Stimulated activated CD4-positive, alpha-beta T cell treated with anti-CD3 and anti-CD28 coated beads, TNF-alpha, amount 100 ng/mL, for 24 hours (primary cell): ENCODE results near the gene PDE10A.

Experiments
- DNase-seq, 3 experiments: peaks; one replicate each; pipeline ENCODE4 v3.0.0-alpha.2; 2020; ENCODE audit warnings: low read depth in 3 of 3

PDE10A gene

DNA sequence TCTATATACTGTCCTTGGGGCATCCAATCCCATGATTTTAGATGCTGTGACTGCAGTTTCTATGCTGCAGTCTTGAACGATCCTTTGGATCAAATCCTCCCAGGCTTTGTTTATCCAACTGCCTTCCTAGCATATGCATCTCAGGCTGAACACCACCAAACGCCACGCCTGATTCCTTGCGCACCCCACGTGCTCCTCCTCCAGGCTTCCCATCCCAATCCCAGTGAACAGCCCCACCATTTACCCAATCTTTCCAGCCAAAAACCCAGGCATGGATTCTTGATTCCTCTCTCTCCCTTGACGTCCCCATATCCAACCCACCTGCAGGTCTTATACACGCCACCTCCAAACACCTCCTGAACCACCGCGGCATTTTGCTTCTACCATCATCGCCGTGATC lies 7.8 kb downstream of the PDE10A start:
- no peak for DNase-seq

- DNase-seq = no peak
These were observed 8.9 kb downstream of the PDE10A start for GRCh38 chr6:165654144-165654543.

DNA sequence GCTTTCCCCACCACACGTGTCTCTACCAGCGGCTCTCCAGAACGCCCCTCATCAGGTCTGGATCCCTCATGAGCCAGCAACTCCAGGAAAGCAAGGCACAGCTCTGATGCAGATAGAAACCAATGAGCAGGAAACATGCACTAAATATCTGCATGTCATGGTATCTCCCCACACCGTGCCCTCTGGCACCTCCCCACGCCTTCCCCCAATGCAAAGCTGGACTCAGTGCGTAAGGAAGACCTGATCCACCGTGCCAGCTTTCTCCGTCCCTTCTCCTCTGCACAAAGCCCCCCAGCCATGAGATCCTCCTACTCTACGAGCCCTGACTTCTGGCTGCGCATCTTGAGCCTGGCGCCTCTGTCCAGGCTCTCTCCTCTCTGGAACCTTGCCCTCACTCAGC lies 9.4 kb downstream of the PDE10A start:
- no peak for DNase-seq

- DNase-seq = no peak
These were observed 9.8 kb downstream of the PDE10A start for GRCh38 chr6:165653196-165653595.

- no peak for DNase-seq
These were observed 10.3 kb downstream of the PDE10A start for GRCh38 chr6:165652766-165653165.

DNA sequence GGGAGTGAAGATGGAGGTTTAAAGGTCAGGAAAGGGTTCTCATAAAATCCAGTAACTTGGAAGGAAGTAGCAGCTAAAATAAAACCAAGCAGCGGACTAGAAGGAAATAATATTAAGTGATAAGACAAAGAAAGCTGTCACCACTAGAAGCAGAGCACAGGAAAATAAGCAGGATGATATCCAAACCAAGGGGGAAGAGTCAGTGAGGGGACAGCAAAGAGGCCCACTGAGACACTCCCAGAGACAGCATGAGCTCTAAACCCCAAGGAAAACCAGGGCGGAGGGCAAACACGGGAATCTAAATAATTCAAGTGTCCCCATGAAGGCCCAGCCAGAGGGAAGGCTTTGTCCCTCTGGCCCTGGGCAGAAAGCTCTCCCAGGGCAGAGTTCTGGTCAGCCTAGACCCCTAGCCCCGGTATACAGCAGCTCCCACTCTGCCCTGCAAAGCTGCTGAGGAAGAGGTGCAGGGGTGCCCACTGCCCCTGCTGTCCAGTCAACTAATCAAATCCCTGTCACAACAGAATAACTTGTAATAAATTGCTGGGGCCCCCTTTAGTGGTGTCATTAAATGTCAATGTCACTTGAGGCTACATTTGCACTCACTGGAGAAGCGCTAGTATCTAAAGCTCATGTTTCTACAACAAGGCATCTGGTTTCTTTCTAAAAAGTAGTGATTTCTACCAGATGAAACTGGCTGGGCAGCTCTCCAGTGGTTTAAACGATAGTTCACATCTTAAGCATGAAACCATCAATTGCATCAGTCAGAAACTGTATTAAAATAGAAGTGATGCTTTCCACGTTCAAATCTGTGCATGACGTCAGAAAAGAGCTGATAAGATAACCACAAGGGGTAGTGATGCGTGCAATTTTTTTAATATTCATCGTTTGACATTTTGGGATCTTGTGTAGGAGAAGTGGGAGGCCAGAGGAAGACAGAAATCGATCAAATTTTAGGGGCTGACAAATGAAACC lies 13.6 kb downstream of the PDE10A start:
- no peak for DNase-seq

GRCh38 chr6:165647041-165647440 lies 16.0 kb downstream of the PDE10A start:
- no peak for DNase-seq

- no peak for DNase-seq
These were observed 17.1 kb downstream of the PDE10A start for GRCh38 chr6:165645919-165646318.

GRCh38 chr6:165644586-165645266 lies 18.3 kb downstream of the PDE10A start:
- DNase-seq = no peak

- no peak for DNase-seq
These were observed 20.0 kb downstream of the PDE10A start for GRCh38 chr6:165643015-165643414.

GRCh38 chr6:165641672-165642156 lies 21.3 kb downstream of the PDE10A start:
- DNase-seq = no peak

DNA sequence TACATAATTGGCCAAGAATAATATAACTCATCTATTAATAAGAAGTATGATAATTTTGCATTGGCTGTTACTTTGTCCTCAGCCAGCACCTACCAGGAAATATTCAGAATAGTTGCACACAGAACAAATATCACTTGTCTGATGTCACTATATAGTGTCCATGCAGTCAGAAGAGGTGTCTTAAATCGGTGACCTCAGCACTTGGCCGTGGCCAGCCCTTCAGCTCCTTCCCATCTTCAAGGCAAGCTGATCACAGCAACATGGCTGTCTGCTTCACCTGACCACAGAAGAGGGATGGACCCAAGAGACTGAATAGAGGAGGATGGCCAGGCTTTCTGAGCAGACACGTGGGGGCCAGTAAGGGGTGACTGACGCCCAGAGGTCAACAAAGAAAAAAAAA lies 22.2 kb downstream of the PDE10A start:
- DNase-seq = no peak

GRCh38 chr6:165638530-165638929 lies 24.5 kb downstream of the PDE10A start:
- DNase-seq = no peak

GRCh38 chr6:165637586-165637985 lies 25.5 kb downstream of the PDE10A start:
- DNase-seq = no peak

DNA sequence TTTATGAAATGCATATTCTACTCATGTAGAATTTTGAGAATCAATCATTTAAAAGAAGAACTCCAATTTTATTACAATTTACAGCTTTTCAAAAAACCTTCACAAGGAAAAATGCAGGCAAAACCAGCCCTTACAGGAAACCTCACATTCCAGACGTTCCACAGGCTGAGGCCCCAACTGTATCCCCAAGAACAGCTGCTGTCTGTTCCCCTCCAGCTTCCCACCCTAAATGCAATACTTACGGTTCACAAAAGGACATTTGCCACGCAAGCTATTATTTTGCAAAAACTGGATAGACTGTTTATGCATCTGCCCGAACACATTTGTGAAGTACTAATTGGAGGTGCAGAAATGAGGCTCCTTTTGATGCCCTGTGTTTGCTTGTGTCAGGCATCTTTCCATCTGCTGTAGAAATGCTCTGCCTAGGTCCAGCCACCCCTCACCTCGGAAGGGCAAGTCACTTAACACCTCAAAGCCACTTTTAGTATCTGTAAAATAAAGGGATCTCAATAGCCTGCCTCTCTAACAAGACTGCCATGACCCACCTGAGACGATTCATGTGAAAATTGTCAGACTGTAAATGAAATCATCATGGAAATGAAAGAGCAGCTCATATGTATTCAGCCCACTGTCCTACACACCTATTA lies 26.5 kb downstream of the PDE10A start:
- DNase-seq = no peak

DNA sequence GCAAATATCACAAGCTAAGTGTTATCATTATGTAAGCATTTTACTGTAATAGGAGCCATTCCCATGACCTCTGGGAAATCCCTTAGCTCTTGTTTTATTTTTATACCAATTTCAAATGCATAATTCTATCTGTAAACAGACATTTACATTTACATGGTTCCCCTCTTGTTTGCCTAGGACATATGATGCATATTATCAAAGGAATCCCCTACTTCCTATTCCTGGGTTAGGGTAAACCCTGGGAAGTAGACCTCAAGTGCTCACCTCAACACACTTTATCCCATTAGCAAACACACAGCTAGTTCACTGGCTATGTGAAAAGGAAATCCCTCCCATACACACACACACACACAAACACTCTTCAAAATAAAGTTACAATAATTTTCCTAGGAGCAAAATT lies 27.1 kb downstream of the PDE10A start:
- no peak for DNase-seq

DNA sequence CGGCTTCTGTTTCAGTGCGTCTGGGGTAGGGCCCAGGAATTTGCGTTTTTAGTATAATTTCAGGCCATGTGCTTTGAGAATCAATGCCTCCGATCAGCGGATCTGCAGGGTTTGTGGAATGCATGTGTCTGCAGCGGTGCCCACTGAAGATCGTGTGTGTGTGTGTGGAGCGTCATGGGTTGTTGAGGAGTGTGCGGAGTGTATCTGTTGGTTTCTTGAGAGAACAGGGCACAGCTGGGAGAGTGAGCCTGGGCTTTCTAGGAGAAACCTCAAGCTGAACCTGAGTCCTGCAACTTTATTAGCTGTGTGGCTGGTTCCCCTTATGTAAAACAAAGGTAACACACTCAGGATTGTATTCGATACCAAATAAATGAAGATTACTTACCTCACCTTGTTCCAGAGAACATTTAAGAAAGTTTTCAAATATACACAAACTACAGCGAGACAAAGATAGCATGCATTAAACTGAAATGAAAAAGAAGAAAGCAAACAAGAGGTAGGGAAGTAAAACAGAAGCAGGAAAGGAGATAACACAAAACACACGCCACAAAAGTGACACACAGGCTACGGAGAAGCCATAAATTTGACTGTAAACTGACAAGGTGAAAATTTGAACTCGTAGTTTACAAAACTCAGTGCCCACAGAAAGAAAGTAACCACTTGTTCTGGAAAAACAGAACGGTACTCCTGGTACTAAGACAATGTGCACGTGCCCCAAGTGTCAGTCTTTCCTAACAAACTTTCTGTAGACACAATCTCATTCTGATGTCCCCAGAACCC lies 28.8 kb downstream of the PDE10A start:
- DNase-seq = no peak

- no peak for DNase-seq
These were observed 30.8 kb downstream of the PDE10A start for GRCh38 chr6:165632194-165632593.

DNA sequence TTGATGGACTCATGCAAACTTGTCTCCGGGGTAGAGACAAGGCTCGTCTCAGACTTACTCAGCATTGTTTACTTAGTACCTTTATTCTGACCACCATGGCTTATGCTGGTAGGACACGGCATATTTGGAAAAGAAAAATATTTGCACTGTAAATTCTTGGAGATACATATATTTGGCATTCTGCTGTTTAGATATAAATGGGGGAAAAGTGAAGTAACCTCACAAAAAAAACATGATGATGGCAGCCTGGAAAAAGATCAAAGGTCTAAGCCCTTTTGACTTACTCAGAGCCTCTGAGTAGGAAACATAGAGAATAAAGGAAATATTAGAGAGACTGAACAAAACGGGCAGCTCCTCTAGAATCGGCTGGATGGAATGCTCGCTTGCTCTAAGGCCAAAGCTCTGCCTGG lies 32.5 kb downstream of the PDE10A start:
- DNase-seq = no peak

DNA sequence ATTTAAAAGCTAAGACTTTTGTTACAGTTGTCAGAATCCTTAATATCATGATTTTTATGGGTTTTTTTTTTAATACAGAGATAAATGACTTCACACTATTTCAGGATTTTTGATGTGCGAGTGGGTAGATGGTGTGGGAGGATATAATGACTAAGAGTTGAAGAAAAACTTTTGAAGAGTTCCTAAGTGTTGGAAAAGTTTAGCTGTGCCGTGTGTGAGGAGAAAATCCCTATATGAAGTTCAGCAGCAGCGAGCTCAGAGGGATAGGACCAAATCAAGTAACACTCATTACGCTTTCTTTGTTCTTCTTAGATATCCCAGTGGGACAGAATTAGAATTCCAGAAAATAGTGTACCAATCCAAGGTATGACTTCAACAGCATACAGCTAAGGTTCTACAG lies 34.1 kb downstream of the PDE10A start:
- DNase-seq = no peak

DNA sequence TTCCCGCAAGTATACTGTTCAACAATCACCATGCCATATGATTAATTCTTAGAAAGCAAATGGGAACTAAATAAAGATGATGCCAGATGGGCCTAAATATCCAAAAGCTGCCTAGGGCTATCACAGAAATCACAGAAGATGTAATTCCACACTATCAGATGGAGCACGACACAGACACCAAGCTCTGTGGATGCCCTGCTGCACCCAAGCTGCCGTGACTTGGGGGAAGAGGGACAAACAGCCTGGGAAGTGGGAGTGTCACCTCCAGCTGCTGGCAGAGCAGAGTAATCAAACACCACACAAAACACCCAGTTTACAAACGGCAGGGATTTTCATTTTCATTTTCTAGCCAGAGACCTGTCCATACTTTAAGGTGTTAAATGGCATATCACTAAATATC lies 35.7 kb downstream of the PDE10A start:
- no peak for DNase-seq

GRCh38 chr6:165626711-165627110 lies 36.3 kb downstream of the PDE10A start:
- no peak for DNase-seq
